HEK293 (cell line): ENCODE measurements around the gene IL5.

Experiments used
- CTCF ChIP-seq: fragments of 450-650 bp; formaldehyde crosslinking; IDR thresholded peaks from 2 replicates; pipeline ENCODE4 v1.5.1; 2016; ENCODE audit warnings: missing biosample characterization, missing genetic modification characterization
- YY1 ChIP-seq: fragments of 450-650 bp; formaldehyde crosslinking; IDR thresholded peaks from 2 replicates; pipeline ENCODE4 v1.5.1; 2018; ENCODE audit warnings: missing biosample characterization, missing genetic modification characterization
- ZBTB26 ChIP-seq: fragments of 450-650 bp; formaldehyde crosslinking; optimal IDR thresholded peaks from 2 replicates; pipeline ENCODE3; 2016; ENCODE audit warnings: missing biosample characterization, mild to moderate bottlenecking, missing genetic modification characterization
- ZNF10 ChIP-seq: fragments of 450-650 bp; formaldehyde crosslinking; IDR thresholded peaks from 2 replicates; pipeline ENCODE4 v1.5.1; 2017; ENCODE audit warnings: missing biosample characterization, missing genetic modification characterization
- ZNF112 ChIP-seq: fragments of 450-650 bp; formaldehyde crosslinking; IDR thresholded peaks from 2 replicates; pipeline ENCODE4 v1.5.0; 2017; ENCODE audit warnings: missing biosample characterization, missing genetic modification characterization
- ZXDB ChIP-seq: fragments of 450-650 bp; formaldehyde crosslinking; IDR thresholded peaks from 2 replicates; pipeline ENCODE4 v1.5.1; 2016; ENCODE audit warnings: missing biosample characterization, missing genetic modification characterization
- TF ChIP-seq, protein P1 (sequence below): fragments of 450-650 bp; formaldehyde crosslinking; IDR thresholded peaks from 2 replicates; pipeline ENCODE4 v1.5.1; 2016; ENCODE audit warnings: missing biosample characterization, missing genetic modification characterization
- TF ChIP-seq, protein P2 (sequence below): fragments of 450-650 bp; formaldehyde crosslinking; IDR thresholded peaks from 2 replicates; pipeline ENCODE4 v1.5.1; 2016; ENCODE audit warnings: missing biosample characterization, missing genetic modification characterization

DNA sequence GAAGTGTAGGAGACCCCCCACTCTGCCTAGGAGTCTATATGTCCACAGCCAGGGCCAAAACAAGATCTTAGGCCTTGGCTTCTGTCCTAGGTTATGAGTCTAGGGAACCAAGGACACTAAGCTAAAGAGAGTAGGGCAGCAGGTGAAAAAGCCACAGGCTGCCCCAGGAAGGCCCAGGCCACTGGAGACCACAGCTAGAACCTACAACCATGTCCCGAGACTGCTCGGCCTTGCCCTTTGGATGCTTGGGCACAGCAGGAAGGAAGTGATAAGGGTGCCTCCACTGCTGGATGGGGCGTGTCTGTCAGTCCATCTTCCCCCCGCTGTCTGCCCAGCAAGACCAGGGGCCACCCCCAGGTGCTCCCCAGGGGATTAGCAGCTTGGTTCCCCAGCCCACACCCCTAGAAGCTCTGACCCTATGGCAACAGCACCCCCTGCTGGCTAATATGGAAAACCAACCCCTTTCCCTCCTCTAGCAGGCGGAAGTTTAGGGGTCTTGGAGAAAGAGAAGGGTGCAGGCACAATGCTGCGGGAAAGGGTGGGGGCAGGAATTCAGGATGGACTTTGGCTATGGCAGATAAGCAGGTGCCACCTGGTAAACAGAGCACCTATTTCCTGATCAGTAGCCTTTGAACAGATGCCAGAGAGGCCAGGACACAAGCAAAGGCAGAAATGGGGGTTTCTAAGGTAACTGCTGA, 42.2 kb downstream of the IL5 start:
- TF ChIP-seq YY1 (tag by site-specific recombination), result no peak
- TF ChIP-seq ZBTB26 (tag by site-specific recombination), result no peak
- no peak for TF ChIP-seq ZXDB (tag by site-specific recombination)
- peak; percentile 69 for TF ChIP-seq CTCF
- TF ChIP-seq, protein P1, sequence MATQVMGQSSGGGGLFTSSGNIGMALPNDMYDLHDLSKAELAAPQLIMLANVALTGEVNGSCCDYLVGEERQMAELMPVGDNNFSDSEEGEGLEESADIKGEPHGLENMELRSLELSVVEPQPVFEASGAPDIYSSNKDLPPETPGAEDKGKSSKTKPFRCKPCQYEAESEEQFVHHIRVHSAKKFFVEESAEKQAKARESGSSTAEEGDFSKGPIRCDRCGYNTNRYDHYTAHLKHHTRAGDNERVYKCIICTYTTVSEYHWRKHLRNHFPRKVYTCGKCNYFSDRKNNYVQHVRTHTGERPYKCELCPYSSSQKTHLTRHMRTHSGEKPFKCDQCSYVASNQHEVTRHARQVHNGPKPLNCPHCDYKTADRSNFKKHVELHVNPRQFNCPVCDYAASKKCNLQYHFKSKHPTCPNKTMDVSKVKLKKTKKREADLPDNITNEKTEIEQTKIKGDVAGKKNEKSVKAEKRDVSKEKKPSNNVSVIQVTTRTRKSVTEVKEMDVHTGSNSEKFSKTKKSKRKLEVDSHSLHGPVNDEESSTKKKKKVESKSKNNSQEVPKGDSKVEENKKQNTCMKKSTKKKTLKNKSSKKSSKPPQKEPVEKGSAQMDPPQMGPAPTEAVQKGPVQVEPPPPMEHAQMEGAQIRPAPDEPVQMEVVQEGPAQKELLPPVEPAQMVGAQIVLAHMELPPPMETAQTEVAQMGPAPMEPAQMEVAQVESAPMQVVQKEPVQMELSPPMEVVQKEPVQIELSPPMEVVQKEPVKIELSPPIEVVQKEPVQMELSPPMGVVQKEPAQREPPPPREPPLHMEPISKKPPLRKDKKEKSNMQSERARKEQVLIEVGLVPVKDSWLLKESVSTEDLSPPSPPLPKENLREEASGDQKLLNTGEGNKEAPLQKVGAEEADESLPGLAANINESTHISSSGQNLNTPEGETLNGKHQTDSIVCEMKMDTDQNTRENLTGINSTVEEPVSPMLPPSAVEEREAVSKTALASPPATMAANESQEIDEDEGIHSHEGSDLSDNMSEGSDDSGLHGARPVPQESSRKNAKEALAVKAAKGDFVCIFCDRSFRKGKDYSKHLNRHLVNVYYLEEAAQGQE (tag by site-specific recombination), result no peak
- TF ChIP-seq ZNF112, result no peak
- TF ChIP-seq ZNF10, result no peak
- TF ChIP-seq, protein P2, sequence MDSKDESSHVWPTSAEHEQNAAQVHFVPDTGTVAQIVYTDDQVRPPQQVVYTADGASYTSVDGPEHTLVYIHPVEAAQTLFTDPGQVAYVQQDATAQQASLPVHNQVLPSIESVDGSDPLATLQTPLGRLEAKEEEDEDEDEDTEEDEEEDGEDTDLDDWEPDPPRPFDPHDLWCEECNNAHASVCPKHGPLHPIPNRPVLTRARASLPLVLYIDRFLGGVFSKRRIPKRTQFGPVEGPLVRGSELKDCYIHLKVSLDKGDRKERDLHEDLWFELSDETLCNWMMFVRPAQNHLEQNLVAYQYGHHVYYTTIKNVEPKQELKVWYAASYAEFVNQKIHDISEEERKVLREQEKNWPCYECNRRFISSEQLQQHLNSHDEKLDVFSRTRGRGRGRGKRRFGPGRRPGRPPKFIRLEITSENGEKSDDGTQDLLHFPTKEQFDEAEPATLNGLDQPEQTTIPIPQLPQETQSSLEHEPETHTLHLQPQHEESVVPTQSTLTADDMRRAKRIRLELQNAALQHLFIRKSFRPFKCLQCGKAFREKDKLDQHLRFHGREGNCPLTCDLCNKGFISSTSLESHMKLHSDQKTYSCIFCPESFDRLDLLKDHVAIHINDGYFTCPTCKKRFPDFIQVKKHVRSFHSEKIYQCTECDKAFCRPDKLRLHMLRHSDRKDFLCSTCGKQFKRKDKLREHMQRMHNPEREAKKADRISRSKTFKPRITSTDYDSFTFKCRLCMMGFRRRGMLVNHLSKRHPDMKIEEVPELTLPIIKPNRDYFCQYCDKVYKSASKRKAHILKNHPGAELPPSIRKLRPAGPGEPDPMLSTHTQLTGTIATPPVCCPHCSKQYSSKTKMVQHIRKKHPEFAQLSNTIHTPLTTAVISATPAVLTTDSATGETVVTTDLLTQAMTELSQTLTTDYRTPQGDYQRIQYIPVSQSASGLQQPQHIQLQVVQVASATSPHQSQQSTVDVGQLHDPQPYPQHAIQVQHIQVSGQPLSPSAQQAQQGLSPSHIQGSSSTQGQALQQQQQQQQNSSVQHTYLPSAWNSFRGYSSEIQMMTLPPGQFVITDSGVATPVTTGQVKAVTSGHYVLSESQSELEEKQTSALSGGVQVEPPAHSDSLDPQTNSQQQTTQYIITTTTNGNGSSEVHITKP, result no peak
